ENCODE results near the gene RABAC1.

DNA sequence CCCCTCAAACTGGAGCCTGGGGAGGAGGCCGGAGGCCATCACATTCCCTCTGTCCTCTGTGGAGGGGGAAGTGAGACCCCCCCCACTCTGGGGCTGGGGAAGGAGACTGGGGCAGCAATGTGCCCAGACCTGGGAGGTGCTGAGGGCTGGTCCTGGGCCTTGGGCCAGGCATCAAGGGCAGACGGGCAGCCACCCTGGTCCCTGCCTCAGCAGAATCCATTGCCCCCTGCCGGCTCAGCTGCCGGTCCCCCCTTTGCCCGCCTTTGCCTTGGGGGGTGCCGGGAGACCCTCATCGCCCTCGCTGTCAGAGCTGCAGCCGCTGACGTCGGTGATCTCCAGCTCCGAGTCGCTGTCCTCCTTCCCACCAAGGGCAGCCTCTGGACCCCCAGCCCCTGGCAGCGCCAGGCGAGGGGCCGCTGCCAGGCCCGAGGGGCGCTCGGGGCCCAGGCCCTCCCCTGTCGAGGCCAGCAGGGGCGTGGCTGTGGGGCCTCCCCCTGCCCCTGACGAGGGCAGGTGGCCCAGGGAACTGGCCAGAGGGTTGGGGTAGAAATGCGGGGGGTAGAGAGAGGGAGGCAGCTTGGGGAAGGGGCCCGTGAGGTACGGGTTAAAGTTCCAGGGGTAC lies 51.0 kb downstream of the RABAC1 start:
- TF ChIP-seq FOXK2 (IDR thresholded peaks at IDR 0.05) (no peak), CBFB (IDR thresholded peaks at IDR 0.05; ENCODE audit: low read depth) (no peak), POLR2A (IDR thresholded peaks at IDR 0.05; ENCODE audit: low read depth, low read length) (peak; percentile 54; the same call in 1 of the 2 replicates), PML (IDR thresholded peaks at IDR 0.05; ENCODE audit: low read length) (no peak), ZSCAN29 (IDR thresholded peaks at IDR 0.05) (no peak)
- TF ChIP-seq, protein P1, sequence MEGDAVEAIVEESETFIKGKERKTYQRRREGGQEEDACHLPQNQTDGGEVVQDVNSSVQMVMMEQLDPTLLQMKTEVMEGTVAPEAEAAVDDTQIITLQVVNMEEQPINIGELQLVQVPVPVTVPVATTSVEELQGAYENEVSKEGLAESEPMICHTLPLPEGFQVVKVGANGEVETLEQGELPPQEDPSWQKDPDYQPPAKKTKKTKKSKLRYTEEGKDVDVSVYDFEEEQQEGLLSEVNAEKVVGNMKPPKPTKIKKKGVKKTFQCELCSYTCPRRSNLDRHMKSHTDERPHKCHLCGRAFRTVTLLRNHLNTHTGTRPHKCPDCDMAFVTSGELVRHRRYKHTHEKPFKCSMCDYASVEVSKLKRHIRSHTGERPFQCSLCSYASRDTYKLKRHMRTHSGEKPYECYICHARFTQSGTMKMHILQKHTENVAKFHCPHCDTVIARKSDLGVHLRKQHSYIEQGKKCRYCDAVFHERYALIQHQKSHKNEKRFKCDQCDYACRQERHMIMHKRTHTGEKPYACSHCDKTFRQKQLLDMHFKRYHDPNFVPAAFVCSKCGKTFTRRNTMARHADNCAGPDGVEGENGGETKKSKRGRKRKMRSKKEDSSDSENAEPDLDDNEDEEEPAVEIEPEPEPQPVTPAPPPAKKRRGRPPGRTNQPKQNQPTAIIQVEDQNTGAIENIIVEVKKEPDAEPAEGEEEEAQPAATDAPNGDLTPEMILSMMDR (IDR thresholded peaks at IDR 0.05 in 2 of 3, conservative IDR thresholded peaks at IDR 0.05 in 1 of 3; ENCODE audit: control insufficient read depth in 2 of 3, extremely low read depth in 1 of 3, insufficient read depth in 1 of 3, low read depth in 3 of 3, low read length in 3 of 3): no peak
